Aorta (tissue), 5 donors: ENCODE measurements around the gene CEACAM1. TPM values are rescaled to one million over a fixed set of nuclear protein-coding genes. Genes with fewer than 3 reads are reported as not detected.
A peak's percentile ranks its signal among the peaks of the same experiment; 100 is the strongest.

Experiments used
- ATAC-seq: fragments of 200-7000 bp; cut with Tn5 transposase; one replicate; pipeline ENCODE4 v1.9.1; 2022; ENCODE audit warnings: moderate library complexity; ENCODE audit not compliant: low FRiP score
- DNase-seq, 2 donors: peaks; one replicate each; pipeline ENCODE4 v3.0.0-alpha.2; 2020
- H3K27ac ChIP-seq, 2 donors: one replicate each; pipeline ENCODE4 v1.5.1; 2013; ENCODE audit warnings: low read length in 2 of 2, mild to moderate bottlenecking in 2 of 2, moderate library complexity in 2 of 2, control low read depth in 1 of 2, inconsistent platforms in 1 of 2, low read depth in 1 of 2
- H3K27me3 ChIP-seq, 2 donors: one replicate each; pipeline ENCODE4 v1.6.1; 2013; ENCODE audit warnings: control low read depth in 1 of 2, low read length in 1 of 2, mild to moderate bottlenecking in 1 of 2, moderate library complexity in 1 of 2; ENCODE audit not compliant: insufficient read depth in 2 of 2, control insufficient read depth in 1 of 2
- H3K36me3 ChIP-seq, 2 donors: one replicate each; pipeline ENCODE4 v1.6.1; 2013; ENCODE audit warnings: control low read depth in 1 of 2, low read length in 1 of 2, mild to moderate bottlenecking in 1 of 2; ENCODE audit not compliant: insufficient read depth in 2 of 2, control insufficient read depth in 1 of 2
- H3K4me1 ChIP-seq, 2 donors: one replicate each; pipeline ENCODE4 v1.6.1; 2013; ENCODE audit warnings: low read length in 2 of 2, control low read depth in 1 of 2, mild to moderate bottlenecking in 1 of 2, moderate library complexity in 1 of 2; ENCODE audit not compliant: insufficient read depth in 2 of 2, control insufficient read depth in 1 of 2
- H3K4me3 ChIP-seq, 2 donors: one replicate each; pipeline ENCODE4 v1.5.1; 2013; ENCODE audit warnings: low read length in 2 of 2, control low read depth in 1 of 2, mild to moderate bottlenecking in 1 of 2
- H3K9me3 ChIP-seq: one replicate; pipeline ENCODE4 v1.6.1; 2013; ENCODE audit warnings: mild to moderate bottlenecking, low read length; ENCODE audit not compliant: control insufficient read depth
- WGBS, 2 donors: extraction: QIAGEN DNeasy Blood & Tissue Kit; methylation state at CpG; one replicate each; pipeline ENCODE4 v1.1.7; 2013; 5-methylcytosine and 5-hydroxymethylcytosine counted together
- intact Hi-C, 2 donors: fragments of 100-400 bp; cut with DNase I; formaldehyde crosslinking; loops; one replicate each; pipeline versions ENCODE4 v1.14.2 to v1.15.0; 2022
- long read RNA-seq, 2 donors: library from polyadenylated mRNA; unstranded; transcript quantifications; one replicate each; pipeline ENCODE4 v2.0.0, GENCODE V29; 2020 to 2021
- polyA plus RNA-seq, 2 donors: library from polyadenylated mRNA; stranded (reverse); fragments of 200-250 nt; gene quantifications; one replicate each; pipeline ENCODE4 v1.2.3, GENCODE V29; 2013
- total RNA-seq, 2 donors: library from RNA; stranded (reverse); fragmentation: NEBNext Ultra II Directional; extraction: Animal tissue kit (Norgen Biotek cat#: 25700); gene quantifications; one replicate each; pipeline ENCODE4 v1.2.1, GENCODE V29; 2021
- donor health status: healthy with polysubstance abuse.
- donor health status: Bipolar disorder and iron deficiency.
- donor health status: DM: no; HTN: no; CAD: no.
- donor health status: DM: no; HTN: no; CAD: no.
- donor health status: DM: yes; HTN: yes; CAD: no.

Gene CEACAM1
- total RNA-seq (1 to 10 TPM; 5.1 to 5.2 TPM), polyA plus RNA-seq (1 to 10 TPM in 1 of 2 donors, under 1 TPM in 1; 0.79 to 5.6 TPM)
- long read RNA-seq, donor 1, partial matches to known transcripts = 1 of 7 reads
- long read RNA-seq, donor 1, other reads (novel, unspliced or antisense) = 0 of 7 reads
- long read RNA-seq, donor 2, partial matches to known transcripts = 0 of 1 reads
- long read RNA-seq, donor 2, other reads (novel, unspliced or antisense) = 1 of 1 reads

GRCh38 chr19:42528354-42529247, at the start of gene CEACAM1:
TSS of gene CEACAM1 (minus strand) at chr19:42528481. CDS start at chr19:42528374, 107 bp downstream.
- Histone ChIP-seq H3K9me3 (no peaks in the 10 kb centered on the region), H3K27ac (no peak within 1 kb of the TSS), H3K4me1 (no peaks in the 10 kb centered on the region), H3K4me3 (no peak within 1 kb of the TSS), H3K36me3 (no peaks in the 10 kb centered on the region), H3K27me3 (no peaks in the 10 kb centered on the region)
- ATAC-seq = peak; percentile 55
- DNase-seq = peak in 1 of 2 donors; percentile 56
- WGBS, 2 donors = 63 to 68% methylated on average over 7 of the region's 7 CpGs
- intact Hi-C loops = loop anchor here in 1 of 2 donors (2.0 kb wide), 1 partner anchor 78 kb away; no protein-coding TSS in a partner anchor

- H3K9me3 ChIP-seq = no peaks in the 10 kb centered on the region
- intact Hi-C loops = no loop called here
- 0 to 63% methylated on average over 1 of the region's 1 CpG for WGBS, 2 donors
- no peak overlapping the region for H3K4me3 ChIP-seq
- H3K36me3 ChIP-seq = no peaks in the 10 kb centered on the region
- no peak for ATAC-seq
- H3K27me3 ChIP-seq = no peaks in the 10 kb centered on the region
- DNase-seq = no peak
- no peaks in the 10 kb centered on the region for H3K4me1 ChIP-seq
- no peak overlapping the region for H3K27ac ChIP-seq
Measured at GRCh38 chr19:42577016-42577415, 48.7 kb upstream of the CEACAM1 start.

DNA sequence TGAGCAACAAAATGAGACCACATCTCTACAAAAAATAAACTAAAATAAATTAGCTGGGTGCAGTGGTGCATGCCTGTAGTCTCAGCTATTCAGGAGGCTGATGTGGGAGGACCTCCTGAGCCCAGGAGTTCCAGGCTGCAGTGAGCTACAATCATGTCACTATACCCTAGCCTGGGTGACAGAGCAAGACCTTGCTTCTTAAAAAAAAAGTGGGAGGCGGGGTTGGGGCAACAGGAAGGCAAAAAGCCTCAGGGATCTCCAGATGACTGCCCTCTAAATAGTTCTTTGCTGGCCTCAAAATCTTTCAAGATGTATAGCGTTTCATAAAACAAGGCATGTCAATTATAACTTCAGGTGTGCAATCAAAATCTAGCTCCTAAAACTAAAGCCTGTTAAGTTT, 48.0 kb upstream of the CEACAM1 start:
- Histone ChIP-seq H3K27ac (no peak overlapping the region), H3K36me3 (no peaks in the 10 kb centered on the region), H3K9me3 (no peaks in the 10 kb centered on the region), H3K4me1 (no peaks in the 10 kb centered on the region), H3K27me3 (no peaks in the 10 kb centered on the region), H3K4me3 (no peak overlapping the region)
- intact Hi-C loops = no loop called here
- ATAC-seq (no peak), DNase-seq (no peak)
- 69 to 86% methylated on average over 2 of the region's 2 CpGs for WGBS, 2 donors

DNA sequence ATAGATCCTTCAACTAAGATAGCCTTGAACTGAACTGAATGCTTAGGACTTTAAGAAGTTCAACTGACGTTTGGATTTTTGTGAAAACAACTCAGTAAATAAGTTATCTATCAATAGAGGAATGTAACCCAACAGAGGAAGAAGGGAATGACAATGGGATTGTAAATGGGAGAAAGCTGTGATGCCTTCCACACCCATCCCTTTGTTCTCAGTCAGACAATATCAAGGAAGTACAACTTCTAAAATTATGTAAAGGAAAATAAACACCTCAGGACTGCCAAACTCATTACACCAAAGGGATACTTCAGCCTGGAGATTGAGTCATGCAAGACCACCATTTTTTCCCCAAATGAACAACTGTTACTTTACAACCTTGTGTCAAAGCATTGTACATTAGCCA, 45.4 kb upstream of the CEACAM1 start:
- DNase-seq (no peak), ATAC-seq (no peak)
- intact Hi-C loops = no loop called here
- H3K27me3 ChIP-seq = no peaks in the 10 kb centered on the region
- H3K4me3 ChIP-seq = no peak overlapping the region
- H3K27ac ChIP-seq = no peak overlapping the region
- H3K4me1 ChIP-seq = no peaks in the 10 kb centered on the region
- H3K36me3 ChIP-seq = no peaks in the 10 kb centered on the region
- WGBS, 2 donors = 29 to 44% methylated on average over 1 of the region's 1 CpG
- no peaks in the 10 kb centered on the region for H3K9me3 ChIP-seq

DNA sequence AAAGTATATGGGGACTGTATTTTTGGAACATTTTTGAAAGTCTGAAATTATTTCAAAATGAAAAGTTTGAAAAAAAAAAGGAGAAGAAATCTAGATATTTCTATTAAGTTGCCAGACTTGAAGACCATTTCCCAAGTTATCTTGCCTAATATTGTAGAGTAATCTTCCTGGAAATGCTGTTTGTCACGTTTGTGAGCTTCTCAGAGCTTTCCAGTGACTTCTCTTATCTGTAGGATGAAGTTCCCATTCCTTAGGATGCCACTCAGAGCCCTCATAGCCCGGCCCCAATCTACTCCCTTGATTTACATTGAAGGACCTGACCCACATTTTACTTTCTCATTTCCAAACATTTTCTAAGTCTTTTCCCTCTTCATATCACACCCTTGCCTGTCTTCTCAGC, 42.8 kb upstream of the CEACAM1 start:
- no peaks in the 10 kb centered on the region for H3K36me3 ChIP-seq
- no peak overlapping the region for H3K4me3 ChIP-seq
- H3K27ac ChIP-seq = no peak overlapping the region
- WGBS, 2 donors = 50 to 53% methylated on average over 2 of the region's 2 CpGs
- H3K27me3 ChIP-seq = no peaks in the 10 kb centered on the region
- intact Hi-C loops = no loop called here
- H3K4me1 ChIP-seq = no peaks in the 10 kb centered on the region
- DNase-seq = no peak
- H3K9me3 ChIP-seq = no peaks in the 10 kb centered on the region
- ATAC-seq = no peak

DNA sequence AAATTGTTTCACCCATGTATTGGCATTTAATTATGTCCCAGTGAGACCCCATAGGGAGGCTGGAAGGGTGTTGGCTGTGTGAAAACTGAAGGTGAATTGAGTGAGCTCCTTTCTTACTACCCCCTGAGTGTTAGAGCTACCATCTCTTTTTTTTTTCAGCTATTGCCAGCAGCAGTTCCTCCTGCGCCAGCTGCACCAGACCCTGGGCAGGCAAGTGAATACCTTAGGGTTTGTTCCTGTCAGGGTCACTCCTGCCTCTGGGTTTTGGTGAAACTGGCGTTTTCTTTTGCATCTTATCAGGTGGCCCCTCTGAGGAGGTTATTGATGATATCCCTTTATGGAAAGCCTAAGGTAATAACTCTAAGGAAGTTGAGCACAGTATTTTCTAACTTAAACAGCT, 40.9 kb upstream of the CEACAM1 start:
- intact Hi-C loops = no loop called here
- no peak for ATAC-seq
- DNase-seq = no peak
- H3K9me3 ChIP-seq = no peaks in the 10 kb centered on the region
- H3K27ac ChIP-seq = no peak overlapping the region
- H3K27me3 ChIP-seq = no peaks in the 10 kb centered on the region
- H3K36me3 ChIP-seq = no peaks in the 10 kb centered on the region
- H3K4me1 ChIP-seq = no peaks in the 10 kb centered on the region
- no peak overlapping the region for H3K4me3 ChIP-seq
- 61 to 62% methylated on average over 2 of the region's 2 CpGs for WGBS, 2 donors

- intact Hi-C loops = no loop called here
- H3K4me3 ChIP-seq = no peak overlapping the region
- H3K4me1 ChIP-seq = no peaks in the 10 kb centered on the region
- ATAC-seq (no peak), DNase-seq (no peak)
- no peaks in the 10 kb centered on the region for H3K9me3 ChIP-seq
- 67 to 72% methylated on average over 4 of the region's 4 CpGs for WGBS, 2 donors
- no peaks in the 10 kb centered on the region for H3K27me3 ChIP-seq
- no peaks in the 10 kb centered on the region for H3K36me3 ChIP-seq
- no peak overlapping the region for H3K27ac ChIP-seq
Measured at GRCh38 chr19:42568006-42568405, 39.7 kb upstream of the CEACAM1 start.

- no peaks in the 10 kb centered on the region for H3K9me3 ChIP-seq
- ATAC-seq (no peak), DNase-seq (no peak)
- H3K36me3 ChIP-seq = no peaks in the 10 kb centered on the region
- H3K4me1 ChIP-seq = no peaks in the 10 kb centered on the region
- 82% methylated on average over 4 of the region's 4 CpGs for WGBS, 2 donors
- no peaks in the 10 kb centered on the region for H3K27me3 ChIP-seq
- no peak overlapping the region for H3K27ac ChIP-seq
- no peak overlapping the region for H3K4me3 ChIP-seq
- intact Hi-C loops = no loop called here
Measured at GRCh38 chr19:42567567-42567966, 39.3 kb upstream of the CEACAM1 start.
